ENCODE measurements around the gene CSAG1. TPM values are rescaled to one million over a fixed set of nuclear protein-coding genes. Genes with fewer than 3 reads are reported as not detected.
"Not testable (repeated sequence)": the region's sequence is repeated elsewhere in the genome, so short reads cannot be mapped to it uniquely, and the experiment has no call there.

The CSAG1 gene
- total and polyA plus RNA-seq, 4 experiments from 2014 or later, result not detected

DNA sequence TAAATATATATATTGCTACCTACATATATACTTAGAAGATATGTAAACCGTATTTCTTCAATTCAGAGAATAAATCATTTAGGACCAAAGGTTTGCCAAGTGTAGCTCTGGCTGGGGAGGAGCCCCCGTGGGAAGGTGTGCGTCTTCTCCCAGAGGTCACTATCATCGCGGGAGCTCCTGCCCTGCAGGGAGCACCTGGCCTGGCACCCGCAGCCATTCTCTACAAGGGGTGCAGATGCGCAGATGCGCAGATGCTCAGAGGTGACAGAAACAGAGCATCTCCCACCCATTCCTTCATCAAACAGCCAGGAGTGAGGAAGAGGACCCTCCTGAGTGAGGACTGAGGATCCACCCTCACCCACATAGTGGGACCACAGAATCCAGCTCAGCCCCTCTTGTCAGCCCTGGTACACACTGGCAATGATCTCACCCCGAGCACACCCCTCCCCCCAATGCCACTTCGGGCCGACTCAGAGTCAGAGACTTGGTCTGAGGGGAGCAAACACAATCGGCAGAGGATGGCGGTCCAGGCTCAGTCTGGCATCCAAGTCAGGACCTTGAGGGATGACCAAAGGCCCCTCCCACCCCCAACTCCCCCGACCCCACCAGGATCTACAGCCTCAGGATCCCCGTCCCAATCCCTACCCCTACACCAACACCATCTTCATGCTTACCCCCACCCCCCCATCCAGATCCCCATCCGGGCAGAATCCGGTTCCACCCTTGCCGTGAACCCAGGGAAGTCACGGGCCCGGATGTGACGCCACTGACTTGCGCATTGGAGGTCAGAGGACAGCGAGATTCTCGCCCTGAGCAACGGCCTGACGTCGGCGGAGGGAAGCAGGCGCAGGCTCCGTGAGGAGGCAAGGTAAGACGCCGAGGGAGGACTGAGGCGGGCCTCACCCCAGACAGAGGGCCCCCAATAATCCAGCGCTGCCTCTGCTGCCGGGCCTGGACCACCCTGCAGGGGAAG lies 19.4 kb downstream of the CSAG1 start, which contains the start of gene MAGEA2B:
Gene MAGEA2B (plus strand): TSS at position 814 of the 973 bp plus-strand sequence. CDS start 2,479 bp downstream, outside the sequence.
- DNase-seq; H3K4me1 Mint-ChIP-seq; H3K4me1 ChIP-seq (ENCODE audit: insufficient read depth, low read length); H3K27me3 ChIP-seq (ENCODE audit: insufficient read depth, low read length); H3K36me3 Mint-ChIP-seq; H3K27me3 Mint-ChIP-seq; H3K4me3 Mint-ChIP-seq; H3K36me3 ChIP-seq (ENCODE audit: insufficient read depth, low read length); H3K9me3 Mint-ChIP-seq; intact Hi-C loops (cut with micrococcal nuclease); H3K27ac ChIP-seq (ENCODE audit: low read depth, low read length); H3K9me3 ChIP-seq (ENCODE audit: control insufficient read depth in 1 of 2, low read length in 2 of 2); POLR2A ChIA-PET (ENCODE audit: partially characterized antibody); CTCF ChIA-PET (ENCODE audit: partially characterized antibody); H3K27ac Mint-ChIP-seq; H3K4me3 ChIP-seq (ENCODE audit: low read length in 2 of 2): not testable (repeated sequence)

DNA sequence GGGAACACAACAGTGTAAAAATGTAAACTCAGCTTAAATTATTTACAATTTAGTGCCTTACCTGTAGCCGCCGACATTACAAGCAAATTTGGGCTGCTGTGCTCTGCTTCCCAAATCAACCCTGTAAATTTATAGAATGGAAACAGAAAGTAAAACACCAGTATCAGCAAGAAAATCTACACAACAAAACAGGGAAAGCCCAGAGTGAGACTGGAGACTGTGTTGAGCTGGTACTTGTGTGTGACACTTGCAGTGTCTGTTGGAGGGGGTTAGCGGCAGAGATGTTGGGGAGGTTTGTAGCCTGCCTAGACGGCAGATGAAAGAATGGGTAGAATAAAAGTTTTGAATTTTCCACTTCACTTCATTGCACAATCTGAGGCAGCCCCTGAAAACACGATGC lies 20.3 kb downstream of the CSAG1 start:
- CTCF ChIA-PET (ENCODE audit: partially characterized antibody); DNase-seq; intact Hi-C loops (cut with micrococcal nuclease): not testable (repeated sequence)

DNA sequence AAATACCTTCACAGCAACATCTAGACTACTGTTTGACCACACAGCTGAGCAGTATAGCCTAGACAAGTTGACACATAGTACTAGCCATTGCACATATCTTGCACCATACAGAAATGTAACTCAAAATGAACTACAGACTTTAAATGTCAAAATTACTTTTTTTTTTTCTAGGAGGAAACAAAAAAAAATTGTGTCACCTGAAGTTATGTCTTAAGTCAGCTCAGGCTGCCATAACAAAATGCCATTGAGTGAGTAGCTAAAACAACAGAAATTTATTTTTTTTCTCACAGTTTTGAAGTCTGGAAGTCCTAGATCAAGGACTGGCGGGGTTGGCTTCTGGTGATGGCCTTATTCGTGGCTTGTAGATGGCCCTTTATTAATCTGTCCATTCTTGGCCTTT lies 24.3 kb downstream of the CSAG1 start, which contains the start of gene CSAG2:
Gene CSAG2 (minus strand): TSS at position 101 of the 400 bp plus-strand sequence. CDS start 161 bp downstream, outside the sequence.
- H3K27ac ChIP-seq (ENCODE audit: low read depth, low read length); POLR2A ChIA-PET (ENCODE audit: partially characterized antibody); H3K4me3 Mint-ChIP-seq; DNase-seq; H3K36me3 ChIP-seq (ENCODE audit: insufficient read depth, low read length); intact Hi-C loops (cut with micrococcal nuclease); H3K9me3 ChIP-seq (ENCODE audit: control insufficient read depth in 1 of 2, low read length in 2 of 2); CTCF ChIA-PET (ENCODE audit: partially characterized antibody); H3K9me3 Mint-ChIP-seq; H3K27ac Mint-ChIP-seq; H3K4me1 Mint-ChIP-seq; H3K27me3 Mint-ChIP-seq; H3K27me3 ChIP-seq (ENCODE audit: insufficient read depth, low read length); H3K36me3 Mint-ChIP-seq; H3K4me3 ChIP-seq (ENCODE audit: low read length in 2 of 2); H3K4me1 ChIP-seq (ENCODE audit: insufficient read depth, low read length): not testable (repeated sequence)

More for the DNA sequence above, 20.3 kb downstream of the CSAG1 start:
- POLR2A ChIA-PET (ENCODE audit: partially characterized antibody); H3K4me1 ChIP-seq (ENCODE audit: insufficient read depth, low read length); H3K36me3 Mint-ChIP-seq; H3K4me1 Mint-ChIP-seq; H3K9me3 ChIP-seq (ENCODE audit: control insufficient read depth in 1 of 2, low read length in 2 of 2); H3K27ac ChIP-seq (ENCODE audit: low read depth, low read length); H3K27ac Mint-ChIP-seq; H3K4me3 ChIP-seq (ENCODE audit: low read length in 2 of 2); H3K27me3 Mint-ChIP-seq; H3K4me3 Mint-ChIP-seq; H3K27me3 ChIP-seq (ENCODE audit: insufficient read depth, low read length); H3K9me3 Mint-ChIP-seq; H3K36me3 ChIP-seq (ENCODE audit: insufficient read depth, low read length): not testable (repeated sequence)

DNA sequence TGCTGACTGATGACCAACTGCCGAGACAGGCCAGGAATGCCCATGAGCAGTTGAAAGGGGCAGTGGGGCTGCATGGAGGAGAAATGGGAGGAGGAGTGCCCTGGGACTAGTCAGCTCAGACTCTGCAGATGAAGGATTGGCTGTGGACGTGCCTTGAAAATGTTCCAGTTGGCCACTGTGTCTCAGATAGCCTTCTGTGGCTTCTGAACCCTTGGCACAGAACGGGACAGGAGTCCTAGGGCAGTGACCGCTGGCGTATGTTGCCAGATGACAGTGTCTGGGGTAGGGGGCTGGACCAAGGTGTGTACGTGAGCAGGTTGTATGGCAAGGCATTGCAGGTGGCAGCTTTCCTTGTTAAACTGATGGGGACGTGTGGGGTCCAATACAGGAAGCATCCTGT lies 27.0 kb downstream of the CSAG1 start:
- H3K4me3 ChIP-seq (ENCODE audit: low read length in 2 of 2); intact Hi-C loops (cut with micrococcal nuclease); H3K4me1 ChIP-seq (ENCODE audit: insufficient read depth, low read length); DNase-seq; POLR2A ChIA-PET (ENCODE audit: partially characterized antibody); CTCF ChIA-PET (ENCODE audit: partially characterized antibody); H3K4me1 Mint-ChIP-seq; H3K27me3 Mint-ChIP-seq; H3K4me3 Mint-ChIP-seq; H3K27me3 ChIP-seq (ENCODE audit: insufficient read depth, low read length); H3K9me3 Mint-ChIP-seq; H3K36me3 Mint-ChIP-seq; H3K36me3 ChIP-seq (ENCODE audit: insufficient read depth, low read length); H3K9me3 ChIP-seq (ENCODE audit: control insufficient read depth in 1 of 2, low read length in 2 of 2); H3K27ac ChIP-seq (ENCODE audit: low read depth, low read length); H3K27ac Mint-ChIP-seq: not testable (repeated sequence)

DNA sequence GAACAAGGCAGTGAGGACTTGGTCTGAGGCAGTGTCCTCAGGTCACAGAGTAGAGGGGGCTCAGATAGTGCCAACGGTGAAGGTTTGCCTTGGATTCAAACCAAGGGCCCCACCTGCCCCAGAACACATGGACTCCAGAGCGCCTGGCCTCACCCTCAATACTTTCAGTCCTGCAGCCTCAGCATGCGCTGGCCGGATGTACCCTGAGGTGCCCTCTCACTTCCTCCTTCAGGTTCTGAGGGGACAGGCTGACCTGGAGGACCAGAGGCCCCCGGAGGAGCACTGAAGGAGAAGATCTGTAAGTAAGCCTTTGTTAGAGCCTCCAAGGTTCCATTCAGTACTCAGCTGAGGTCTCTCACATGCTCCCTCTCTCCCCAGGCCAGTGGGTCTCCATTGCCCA lies 33.1 kb downstream of the CSAG1 start:
- H3K4me3 ChIP-seq (ENCODE audit: low read length in 2 of 2); DNase-seq; H3K9me3 Mint-ChIP-seq; H3K36me3 ChIP-seq (ENCODE audit: insufficient read depth, low read length); H3K4me1 Mint-ChIP-seq; H3K4me3 Mint-ChIP-seq; CTCF ChIA-PET (ENCODE audit: partially characterized antibody); H3K27ac ChIP-seq (ENCODE audit: low read depth, low read length); intact Hi-C loops (cut with micrococcal nuclease); H3K27ac Mint-ChIP-seq; H3K27me3 ChIP-seq (ENCODE audit: insufficient read depth, low read length); H3K27me3 Mint-ChIP-seq; H3K4me1 ChIP-seq (ENCODE audit: insufficient read depth, low read length); H3K36me3 Mint-ChIP-seq; POLR2A ChIA-PET (ENCODE audit: partially characterized antibody); H3K9me3 ChIP-seq (ENCODE audit: control insufficient read depth in 1 of 2, low read length in 2 of 2): not testable (repeated sequence)

DNA sequence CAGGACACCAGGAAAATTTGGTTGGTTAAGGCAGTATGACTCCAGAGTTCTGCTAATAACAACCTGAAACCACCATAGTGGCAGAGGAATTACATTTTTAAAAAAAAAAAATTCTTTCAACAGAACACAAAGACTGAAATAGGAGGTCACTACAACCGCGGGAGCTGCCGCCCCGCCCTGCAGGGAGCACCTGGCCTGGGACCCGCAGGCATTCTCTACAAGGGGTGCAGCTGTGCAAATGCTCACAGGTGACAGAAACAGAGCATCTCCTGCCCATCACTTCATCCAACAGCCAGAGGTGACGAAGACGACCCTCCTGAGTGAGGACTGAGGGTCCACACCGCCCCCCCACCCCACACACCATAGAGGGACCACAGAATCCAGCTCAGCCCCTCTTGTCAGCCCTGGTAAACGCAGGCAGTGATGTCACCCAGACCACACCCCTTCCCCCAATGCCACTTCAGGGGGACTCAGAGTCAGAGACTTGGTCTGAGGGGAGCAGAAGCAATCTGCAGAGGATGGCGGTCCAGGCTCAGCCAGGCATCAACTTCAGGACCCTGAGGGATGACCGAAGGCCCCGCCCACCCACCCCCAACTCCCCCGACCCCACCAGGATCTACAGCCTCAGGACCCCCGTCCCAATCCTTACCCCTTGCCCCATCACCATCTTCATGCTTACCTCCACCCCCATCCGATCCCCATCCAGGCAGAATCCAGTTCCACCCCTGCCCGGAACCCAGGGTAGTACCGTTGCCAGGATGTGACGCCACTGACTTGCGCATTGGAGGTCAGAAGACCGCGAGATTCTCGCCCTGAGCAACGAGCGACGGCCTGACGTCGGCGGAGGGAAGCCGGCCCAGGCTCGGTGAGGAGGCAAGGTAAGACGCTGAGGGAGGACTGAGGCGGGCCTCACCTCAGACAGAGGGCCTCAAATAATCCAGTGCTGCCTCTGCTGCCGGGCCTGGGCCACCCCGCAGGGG lies 35.3 kb downstream of the CSAG1 start, which contains the start of gene MAGEA3:
Gene MAGEA3 (plus strand): TSS at position 843 of the 980 bp plus-strand sequence. CDS start 2,039 bp downstream, outside the sequence.
- CTCF ChIA-PET (ENCODE audit: partially characterized antibody); H3K4me3 Mint-ChIP-seq; DNase-seq; H3K27me3 ChIP-seq (ENCODE audit: insufficient read depth, low read length); H3K36me3 Mint-ChIP-seq; H3K9me3 ChIP-seq (ENCODE audit: control insufficient read depth in 1 of 2, low read length in 2 of 2); H3K4me3 ChIP-seq (ENCODE audit: low read length in 2 of 2); H3K27ac ChIP-seq (ENCODE audit: low read depth, low read length); H3K9me3 Mint-ChIP-seq; H3K27ac Mint-ChIP-seq; H3K4me1 ChIP-seq (ENCODE audit: insufficient read depth, low read length); H3K27me3 Mint-ChIP-seq; POLR2A ChIA-PET (ENCODE audit: partially characterized antibody); H3K4me1 Mint-ChIP-seq; H3K36me3 ChIP-seq (ENCODE audit: insufficient read depth, low read length); intact Hi-C loops (cut with micrococcal nuclease): not testable (repeated sequence)

DNA sequence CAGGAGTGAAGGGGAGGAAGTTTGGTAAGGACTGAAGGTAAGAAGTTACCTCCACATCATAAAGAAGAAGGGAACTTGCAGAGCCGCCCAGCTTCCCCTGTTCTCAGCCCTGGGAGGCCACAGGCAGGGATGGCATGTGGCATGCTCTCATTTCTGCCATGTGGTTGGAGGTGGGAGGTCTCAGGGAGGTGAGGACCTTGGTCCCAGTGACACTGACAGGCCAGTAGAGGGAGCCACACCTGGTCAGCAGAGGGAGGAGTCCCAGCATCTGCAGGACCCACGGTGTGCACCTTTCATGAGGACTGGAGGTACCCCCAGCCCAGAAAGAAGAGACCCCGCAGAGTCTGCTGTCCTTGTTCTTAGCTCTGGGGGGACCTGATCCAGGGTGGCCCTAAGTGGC lies 52.5 kb downstream of the CSAG1 start:
- DNase-seq; H3K4me1 Mint-ChIP-seq; H3K9me3 ChIP-seq (ENCODE audit: control insufficient read depth in 1 of 2, low read length in 2 of 2); H3K27me3 Mint-ChIP-seq; POLR2A ChIA-PET (ENCODE audit: partially characterized antibody); H3K4me3 ChIP-seq (ENCODE audit: low read length in 2 of 2); H3K9me3 Mint-ChIP-seq; H3K36me3 Mint-ChIP-seq; H3K27ac Mint-ChIP-seq; H3K27me3 ChIP-seq (ENCODE audit: insufficient read depth, low read length); H3K36me3 ChIP-seq (ENCODE audit: insufficient read depth, low read length); H3K4me3 Mint-ChIP-seq; H3K4me1 ChIP-seq (ENCODE audit: insufficient read depth, low read length); H3K27ac ChIP-seq (ENCODE audit: low read depth, low read length); CTCF ChIA-PET (ENCODE audit: partially characterized antibody); intact Hi-C loops (cut with micrococcal nuclease): not testable (repeated sequence)
